Left colon (tissue), 2 donors: Measurements from ENCODE around the gene INAFM2. TPM values are rescaled to one million over a fixed set of nuclear protein-coding genes. Genes with fewer than 3 reads are reported as not detected.
A peak's percentile ranks its signal among the peaks of the same experiment; 100 is the strongest.

ENCODE experiments used
- ATAC-seq: fragments of 200-7000 bp; cut with Tn5 transposase; one replicate; pipeline ENCODE4 v1.9.1; 2020; ENCODE audit warnings: mild to moderate bottlenecking, moderate library complexity
- DNase-seq, 2 donors: peaks; one replicate each; pipeline ENCODE4 v3.0.0-alpha.2; 2020
- intact Hi-C, 2 donors: fragments of 100-400 bp; cut with DNase I in 1 of 2; cut with micrococcal nuclease in 1 of 2; formaldehyde crosslinking; loops; one replicate each; pipeline versions ENCODE4 v1.11.2 to v1.14.0; 2022; cut with DNase I, micrococcal nuclease
- total RNA-seq, 2 donors: library from RNA; stranded (reverse); fragmentation: NEBNext Ultra II Directional; extraction: Animal tissue kit (Norgen Biotek cat#: 25700); gene quantifications; one replicate each; pipeline ENCODE4 v1.2.1, GENCODE V29; 2021
- donor health status: DM: no; HTN: no; CAD: no.
- donor health status: DM: yes; HTN: yes; CAD: no.

The INAFM2 gene
- total RNA-seq, 2 donors from 2014 or later = 18.1 to 26.9 TPM

DNA sequence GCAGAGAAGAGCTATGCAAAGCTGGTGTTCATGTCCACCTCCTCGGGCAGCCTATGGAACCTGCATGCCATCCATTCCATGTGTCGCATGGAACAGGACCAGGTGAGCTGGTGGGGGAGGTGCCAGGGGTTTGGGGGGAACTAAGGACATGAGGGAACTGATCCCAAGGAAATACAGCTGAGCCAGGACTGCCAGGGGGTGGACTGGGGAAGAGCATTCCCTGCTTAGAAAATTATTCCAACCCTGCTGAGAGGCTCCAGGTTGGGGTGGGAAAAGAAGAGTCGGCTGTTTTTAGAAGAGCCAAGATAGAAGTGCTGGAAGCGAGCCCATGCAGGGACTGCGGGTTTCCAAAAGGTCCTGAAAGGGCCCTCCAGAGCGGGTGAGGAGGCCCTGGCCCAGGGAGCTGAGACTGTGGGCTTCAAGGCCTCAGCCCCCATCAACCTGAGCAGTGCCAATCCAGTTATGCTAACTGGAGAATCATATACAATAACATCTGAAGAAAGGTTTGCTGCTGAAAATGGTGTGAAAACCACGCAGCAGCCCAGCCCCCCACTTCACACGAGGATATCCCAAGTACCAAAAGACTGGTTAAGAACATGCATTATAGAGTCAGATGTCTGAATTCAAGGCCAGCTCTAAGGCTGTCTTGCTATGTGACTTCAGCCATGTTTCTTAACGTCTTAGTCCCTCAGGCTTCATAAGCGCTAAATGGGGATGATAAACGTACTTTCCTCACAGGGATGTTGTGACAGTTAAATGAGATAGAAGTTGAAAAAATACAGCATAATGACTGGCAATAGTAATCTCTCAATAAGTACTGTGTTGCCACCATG is 42.3 kb downstream of the INAFM2 start:
- DNase-seq (no peak), ATAC-seq (no peak)
- intact Hi-C loops = loop anchor here in 1 of 2 donors (10.0 kb wide), 1 partner anchor 49 kb away; no protein-coding TSS in a partner anchor

DNA sequence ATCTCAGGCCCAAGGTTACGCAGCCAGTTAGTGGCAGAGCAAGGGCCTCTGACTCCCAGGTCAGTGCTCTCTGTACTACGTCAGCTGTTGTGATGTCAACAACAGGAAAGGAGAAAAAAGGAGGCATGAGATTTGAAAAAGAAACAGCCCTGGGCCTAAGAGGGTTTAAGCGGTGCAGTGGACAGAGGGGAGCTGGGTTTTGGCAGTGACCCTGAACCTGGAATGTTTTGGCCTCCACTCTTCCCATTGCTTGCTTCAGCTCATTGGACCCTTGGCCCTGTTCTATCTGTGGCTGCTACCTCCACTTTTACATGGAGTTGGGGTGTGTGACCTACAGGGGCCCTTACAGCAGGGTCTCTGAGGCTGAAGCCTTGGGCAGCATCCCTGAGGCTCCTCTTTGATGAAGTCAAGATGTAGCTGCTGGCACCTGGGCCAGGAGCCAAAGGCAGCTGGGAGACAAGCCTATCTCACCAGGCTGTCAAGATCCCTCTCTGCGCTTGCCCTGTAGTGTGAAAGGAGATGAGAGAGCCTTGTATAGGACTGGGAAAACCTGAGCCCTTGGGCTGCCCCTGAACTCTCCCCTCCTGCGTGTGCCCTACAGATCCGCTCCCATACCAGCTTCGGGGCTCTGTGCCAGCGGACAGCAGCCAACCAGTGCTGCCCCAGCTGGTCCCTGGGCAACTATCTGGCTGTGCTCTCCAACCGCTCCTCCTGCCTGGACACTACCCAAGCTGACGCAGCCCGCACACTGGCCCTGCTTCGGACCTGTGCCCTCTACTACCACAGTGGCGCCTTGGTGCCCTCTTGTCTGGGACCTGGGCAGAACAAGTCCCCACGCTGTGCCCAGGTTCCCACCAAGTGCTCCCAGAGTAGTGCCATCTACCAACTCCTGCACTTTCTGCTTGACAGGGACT is 43.2 kb downstream of the INAFM2 start:
- peak; percentile 5 for ATAC-seq
- intact Hi-C loops = loop anchor here in 1 of 2 donors (10.0 kb wide), 1 partner anchor 48 kb away; no protein-coding TSS in a partner anchor

DNA sequence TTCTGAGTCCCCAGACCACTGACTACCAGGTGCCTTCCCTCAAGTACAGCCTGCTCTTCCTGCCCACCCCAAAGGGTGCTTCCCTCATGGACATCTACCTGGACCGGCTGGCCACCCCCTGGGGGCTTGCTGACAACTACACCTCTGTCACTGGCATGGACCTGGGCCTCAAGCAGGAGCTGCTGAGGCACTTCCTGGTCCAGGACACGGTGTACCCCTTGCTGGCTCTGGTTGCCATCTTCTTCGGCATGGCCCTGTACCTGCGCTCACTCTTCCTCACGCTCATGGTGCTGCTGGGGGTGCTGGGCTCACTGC is 43.8 kb downstream of the INAFM2 start:
- ATAC-seq = peak; percentile 4
- intact Hi-C loops = loop anchor here in 1 of 2 donors (10.0 kb wide), 1 partner anchor 47 kb away; no protein-coding TSS in a partner anchor

More for the DNA sequence above, 43.2 kb downstream of the INAFM2 start:
- DNase-seq = peak; percentile 55 to 76

DNA sequence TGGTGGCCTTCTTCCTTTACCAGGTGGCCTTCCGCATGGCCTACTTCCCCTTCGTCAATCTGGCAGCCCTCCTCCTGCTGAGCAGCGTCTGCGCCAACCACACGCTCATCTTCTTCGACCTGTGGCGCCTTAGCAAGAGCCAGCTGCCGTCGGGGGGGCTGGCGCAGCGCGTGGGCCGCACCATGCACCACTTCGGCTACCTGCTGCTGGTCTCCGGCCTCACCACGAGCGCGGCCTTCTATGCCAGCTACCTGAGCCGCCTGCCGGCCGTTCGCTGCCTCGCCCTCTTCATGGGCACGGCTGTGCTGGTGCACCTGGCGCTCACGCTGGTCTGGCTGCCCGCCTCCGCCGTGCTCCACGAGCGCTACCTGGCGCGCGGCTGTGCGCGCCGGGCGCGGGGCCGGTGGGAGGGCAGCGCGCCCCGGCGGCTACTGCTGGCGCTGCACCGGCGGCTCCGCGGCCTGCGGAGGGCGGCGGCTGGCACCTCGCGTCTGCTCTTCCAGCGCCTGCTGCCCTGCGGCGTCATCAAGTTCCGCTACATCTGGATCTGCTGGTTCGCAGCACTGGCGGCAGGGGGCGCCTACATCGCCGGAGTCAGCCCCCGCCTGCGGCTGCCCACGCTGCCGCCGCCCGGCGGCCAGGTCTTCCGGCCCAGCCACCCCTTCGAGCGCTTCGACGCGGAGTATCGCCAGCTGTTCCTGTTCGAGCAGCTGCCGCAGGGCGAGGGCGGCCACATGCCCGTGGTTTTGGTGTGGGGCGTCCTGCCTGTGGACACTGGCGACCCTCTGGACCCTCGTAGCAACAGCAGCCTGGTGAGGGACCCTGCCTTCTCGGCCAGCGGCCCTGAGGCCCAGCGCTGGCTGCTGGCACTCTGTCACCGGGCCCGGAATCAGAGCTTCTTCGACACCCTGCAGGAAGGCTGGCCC is 44.5 kb downstream of the INAFM2 start:
- intact Hi-C loops = loop anchor here in 1 of 2 donors (10.0 kb wide), 1 partner anchor 47 kb away; no protein-coding TSS in a partner anchor
- ATAC-seq = peak; percentile 87
- DNase-seq = peak; percentile 88 to 91

More for the DNA sequence above, 43.8 kb downstream of the INAFM2 start:
- peak in 1 of 2 donors; percentile 50 for DNase-seq

DNA sequence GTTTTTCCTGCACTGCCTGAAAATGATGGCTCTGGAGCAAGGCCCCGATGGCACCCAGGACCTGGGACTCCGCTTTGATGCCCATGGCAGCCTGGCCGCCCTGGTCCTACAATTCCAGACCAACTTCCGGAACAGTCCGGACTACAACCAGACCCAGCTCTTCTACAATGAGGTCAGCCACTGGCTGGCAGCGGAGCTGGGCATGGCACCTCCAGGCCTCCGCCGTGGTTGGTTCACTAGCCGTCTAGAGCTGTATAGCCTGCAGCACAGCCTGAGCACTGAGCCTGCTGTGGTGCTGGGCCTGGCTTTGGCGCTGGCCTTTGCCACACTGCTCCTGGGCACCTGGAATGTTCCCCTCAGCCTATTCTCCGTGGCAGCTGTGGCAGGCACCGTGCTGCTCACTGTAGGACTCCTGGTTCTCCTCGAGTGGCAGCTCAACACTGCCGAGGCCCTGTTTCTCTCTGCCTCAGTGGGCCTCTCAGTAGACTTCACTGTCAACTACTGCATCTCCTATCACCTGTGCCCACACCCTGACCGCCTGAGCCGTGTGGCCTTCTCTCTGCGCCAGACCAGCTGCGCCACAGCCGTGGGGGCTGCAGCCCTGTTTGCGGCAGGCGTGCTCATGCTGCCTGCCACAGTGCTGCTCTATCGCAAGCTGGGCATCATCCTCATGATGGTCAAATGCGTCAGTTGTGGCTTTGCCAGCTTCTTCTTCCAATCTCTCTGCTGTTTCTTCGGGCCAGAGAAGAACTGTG is 45.4 kb downstream of the INAFM2 start:
- intact Hi-C loops = loop anchor here in 1 of 2 donors (10.0 kb wide), 1 partner anchor 46 kb away; no protein-coding TSS in a partner anchor
- DNase-seq = no peak
- ATAC-seq = no peak

DNA sequence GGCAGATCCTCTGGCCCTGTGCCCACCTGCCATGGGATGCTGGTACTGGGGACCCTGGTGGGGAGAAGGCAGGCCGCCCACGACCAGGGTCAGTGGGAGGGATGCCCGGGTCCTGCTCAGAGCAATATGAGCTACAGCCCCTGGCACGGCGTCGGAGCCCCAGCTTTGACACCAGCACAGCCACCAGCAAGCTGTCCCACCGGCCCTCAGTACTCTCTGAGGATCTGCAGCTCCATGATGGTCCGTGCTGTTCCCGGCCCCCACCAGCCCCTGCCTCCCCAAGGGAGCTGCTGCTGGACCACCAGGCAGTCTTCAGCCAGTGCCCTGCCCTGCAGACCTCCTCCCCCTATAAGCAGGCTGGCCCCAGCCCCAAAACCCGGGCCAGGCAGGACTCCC is 46.0 kb downstream of the INAFM2 start:
- DNase-seq = no peak
- no peak for ATAC-seq
- intact Hi-C loops = loop anchor here in 1 of 2 donors (10.0 kb wide), 1 partner anchor 45 kb away; no protein-coding TSS in a partner anchor

DNA sequence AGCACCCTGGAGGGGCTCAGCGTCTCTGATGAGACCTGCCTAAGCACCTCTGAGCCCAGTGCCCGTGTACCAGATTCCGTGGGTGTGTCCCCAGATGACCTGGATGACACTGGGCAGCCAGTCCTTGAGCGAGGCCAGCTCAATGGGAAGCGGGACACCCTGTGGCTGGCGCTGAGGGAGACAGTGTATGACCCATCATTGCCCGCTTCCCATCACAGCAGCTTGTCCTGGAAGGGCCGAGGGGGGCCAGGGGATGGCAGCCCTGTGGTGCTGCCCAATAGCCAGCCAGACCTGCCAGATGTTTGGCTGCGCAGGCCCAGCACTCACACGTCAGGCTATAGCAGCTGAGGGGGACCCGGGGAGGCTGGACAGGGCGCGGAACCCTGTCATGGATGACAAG is 46.5 kb downstream of the INAFM2 start:
- no peak for ATAC-seq
- intact Hi-C loops = loop anchor here (10.0 kb wide), 2 partner anchors 45 to 55 kb away; no protein-coding TSS in a partner anchor
- DNase-seq = no peak

DNA sequence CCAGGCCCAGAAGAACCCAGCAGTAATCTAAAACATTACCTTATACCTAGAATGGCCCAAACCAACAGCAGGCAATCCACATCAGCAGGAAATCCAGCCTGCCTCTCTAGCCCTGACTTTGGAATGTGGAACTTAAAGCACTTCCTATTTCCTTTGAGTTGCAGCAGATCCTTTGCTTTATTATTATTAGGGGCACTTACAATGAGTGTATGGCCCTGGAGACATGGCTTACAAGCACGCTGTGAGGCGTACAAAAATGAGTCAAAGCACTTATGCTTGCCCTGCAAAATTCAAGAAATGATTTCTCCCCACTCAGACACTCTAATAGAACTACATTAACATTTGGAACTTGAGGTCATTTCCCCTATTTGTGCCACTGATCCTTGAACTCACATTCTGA is 49.5 kb downstream of the INAFM2 start:
- no peak for DNase-seq
- intact Hi-C loops = loop anchor here in 1 of 2 donors (10.0 kb wide), 1 partner anchor 52 kb away; no protein-coding TSS in a partner anchor
- ATAC-seq = no peak

Other genes starting within 250 kb of the INAFM2 start
- gene BMF, start 214.8 kb upstream of the INAFM2 start, total RNA-seq = 10 to 100 TPM in 1 of 2 donors, 1 to 10 TPM in 1; 7.0 to 25.4 TPM
- 10 to 100 TPM in 1 of 2 donors, 1 to 10 TPM in 1; 2.9 to 10.4 TPM for gene BUB1B, start 162.6 kb upstream of the INAFM2 start, total RNA-seq
- gene PAK6, start 84.6 kb upstream of the INAFM2 start, total RNA-seq = 1 to 10 TPM; 2.5 to 3.2 TPM
- gene ANKRD63, start 40.6 kb upstream of the INAFM2 start, total RNA-seq = not detected
- gene PLCB2, start 15.8 kb upstream of the INAFM2 start, total RNA-seq = 10 to 100 TPM in 1 of 2 donors, 1 to 10 TPM in 1; 6.0 to 11.2 TPM
- gene CCDC9B, start 17.2 kb downstream of the INAFM2 start, total RNA-seq = 10 to 100 TPM; 28.1 to 43.5 TPM
- 1,000 to 10,000 TPM; 3,013 to 3,634 TPM for gene PHGR1, start 27.3 kb downstream of the INAFM2 start, total RNA-seq
- 10 to 100 TPM in 1 of 2 donors, 1 to 10 TPM in 1; 8.3 to 13.7 TPM for gene DISP2, start 34.5 kb downstream of the INAFM2 start, total RNA-seq
- gene KNSTRN, start 59.0 kb downstream of the INAFM2 start, total RNA-seq = 10 to 100 TPM in 1 of 2 donors, 1 to 10 TPM in 1; 6.7 to 10.8 TPM
- gene IVD, start 82.1 kb downstream of the INAFM2 start, total RNA-seq = 10 to 100 TPM; 68.8 to 71.5 TPM
- 10 to 100 TPM; 20.9 to 27.2 TPM for gene BAHD1, start 117.3 kb downstream of the INAFM2 start, total RNA-seq
- gene CHST14, start 147.3 kb downstream of the INAFM2 start, total RNA-seq = 1 to 10 TPM; 2.5 to 5.1 TPM
- gene CCDC32, start 241.3 kb downstream of the INAFM2 start, total RNA-seq = 10 to 100 TPM; 22.6 to 25.0 TPM
- 1 to 10 TPM; 9.0 to 9.9 TPM for gene RPUSD2, start 245.6 kb downstream of the INAFM2 start, total RNA-seq